Lung (tissue), 12 donors: ENCODE results near the gene PACRG. TPM values are rescaled to one million over a fixed set of nuclear protein-coding genes. Genes with fewer than 3 reads are reported as not detected.

Experiments used
- ATAC-seq: fragments of 200-7000 bp; cut with Tn5 transposase; one replicate; pipeline ENCODE4 v1.9.1; 2020; ENCODE audit warnings: moderate number of reproducible peaks; ENCODE audit not compliant: insufficient read depth, low FRiP score
- DNase-seq, 3 donors: peaks; one replicate each; pipeline ENCODE4 v3.0.0-alpha.2; 2013 to 2017
- H3K27ac ChIP-seq, 2 donors: one replicate each; pipeline ENCODE4 v1.5.1; 2013; ENCODE audit warnings: mild to moderate bottlenecking in 2 of 2, moderate library complexity in 2 of 2, control low read depth in 1 of 2, inconsistent platforms in 1 of 2, low read depth in 1 of 2, low read length in 1 of 2
- H3K27me3 ChIP-seq, 3 donors: one replicate each; pipeline ENCODE4 v1.5.1; 2013; ENCODE audit warnings: low read length in 2 of 3; ENCODE audit not compliant: control insufficient read depth in 3 of 3, insufficient read depth in 3 of 3
- H3K36me3 ChIP-seq, 4 donors: one replicate each; pipeline ENCODE4 v1.5.1; 2013; ENCODE audit warnings: low read length in 4 of 4, mild to moderate bottlenecking in 1 of 4, moderate library complexity in 1 of 4; ENCODE audit not compliant: control insufficient read depth in 4 of 4, insufficient read depth in 4 of 4
- H3K4me1 ChIP-seq, 5 donors: one replicate each; pipeline ENCODE4 v1.5.1; 2013; ENCODE audit warnings: low read length in 5 of 5, mild to moderate bottlenecking in 2 of 5, moderate library complexity in 1 of 5; ENCODE audit not compliant: control insufficient read depth in 5 of 5, insufficient read depth in 5 of 5
- H3K4me3 ChIP-seq: one replicate; pipeline ENCODE4 v1.5.1; 2013; ENCODE audit warnings: mild to moderate bottlenecking, control low read depth, moderate library complexity
- H3K9ac ChIP-seq, 2 donors: one replicate each; pipeline ENCODE4 v1.5.1; 2013; ENCODE audit warnings: low read length in 2 of 2, control low read depth in 1 of 2; ENCODE audit not compliant: insufficient read depth in 1 of 2
- H3K9me3 ChIP-seq, 4 donors: one replicate each; pipeline ENCODE4 v1.5.1; 2013; ENCODE audit warnings: low read length in 3 of 4, mild to moderate bottlenecking in 1 of 4, moderate library complexity in 1 of 4; ENCODE audit not compliant: control insufficient read depth in 4 of 4, insufficient read depth in 3 of 4
- WGBS, 2 donors: extraction: QIAGEN DNeasy Blood & Tissue Kit; methylation state at CpG; one replicate each; pipeline ENCODE4 v1.1.7; 2013; 5-methylcytosine and 5-hydroxymethylcytosine counted together
- polyA plus RNA-seq, 2 donors: library from polyadenylated mRNA; stranded (reverse); fragments of 200-250 nt; gene quantifications; one replicate each; pipeline ENCODE4 v1.2.1, GENCODE V29; 2013
- total RNA-seq, 2 donors: library from RNA; depleted of rRNA in 1 of 2; stranded (reverse); fragments of >200 nt in 1 of 2; gene quantifications; one replicate each; pipeline ENCODE4 v1.2.1, GENCODE V29; 2014 to 2021
- TF ChIP-seq, protein P1 (sequence below): IDR thresholded peaks from 2 replicates; pipeline ENCODE4 v1.5.1; 2012; ENCODE audit warnings: mild to moderate bottlenecking; ENCODE audit errors: control extremely low read depth, extremely low read depth
- donor health status: control.
- donor health status: control.
- donor health status: Bipolar disorder and iron deficiency.
- donor health status: healthy.
- donor health status: DM: yes; HTN: yes; CAD: no.

The PACRG gene
- total and polyA plus RNA-seq, 4 donors, result 3.8 to 26.6 (median 7.4) TPM

DNA sequence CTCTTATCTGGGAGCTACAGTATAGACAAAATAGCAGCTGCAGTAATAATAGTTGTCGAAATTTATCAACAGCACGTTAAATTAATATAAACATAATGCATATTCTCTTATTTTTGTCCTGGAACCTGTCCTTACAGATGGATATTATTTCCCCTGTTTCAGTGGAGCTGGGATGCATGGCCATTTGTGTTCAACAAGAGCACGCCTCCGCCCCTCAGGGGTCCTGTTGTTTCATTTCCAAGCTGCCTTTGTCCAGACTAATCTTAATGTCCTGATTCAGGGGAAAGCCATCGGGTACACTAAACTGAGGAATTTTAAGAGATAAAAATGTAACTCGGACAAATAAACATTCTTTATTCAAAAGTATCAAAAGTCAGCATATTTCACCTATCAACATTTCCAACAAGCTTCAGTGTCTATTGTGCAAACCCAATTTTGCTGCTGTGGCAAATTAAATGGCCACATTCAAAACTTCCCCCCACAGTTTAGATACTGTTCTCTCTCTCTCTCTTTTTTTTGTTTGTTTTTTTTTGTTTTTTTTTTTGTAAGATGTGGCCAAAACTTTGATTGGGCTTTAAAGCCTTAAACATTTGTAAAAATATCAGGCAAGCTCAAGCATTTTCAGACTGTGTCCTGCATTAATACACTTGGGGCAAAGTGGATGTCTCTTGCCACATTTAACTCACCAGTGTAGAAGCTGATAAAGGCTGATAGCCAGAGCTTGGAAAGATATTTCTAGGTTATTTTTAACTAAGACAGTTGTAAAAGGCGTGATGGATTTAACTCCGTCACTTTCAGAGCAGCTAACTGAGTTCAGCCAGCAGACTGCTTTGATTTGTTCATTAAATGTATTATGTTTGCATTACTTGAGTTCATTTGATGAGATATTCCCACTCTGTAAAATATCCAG lies 574.2 kb downstream of the PACRG start:
- ATAC-seq (no peak), DNase-seq (peak in 1 of 3 donors; percentile 26)
- Histone ChIP-seq H3K27ac (peak overlapping the region in 1 of 2 donors; percentile 79), H3K4me3 (no peak overlapping the region), H3K4me1 (peaks cover 0 to 3% (median 0%) of the 10 kb centered on the region in 5 donors), H3K9ac (no peak overlapping the region), H3K27me3 (no peaks in the 10 kb centered on the region), H3K9me3 (no peaks in the 10 kb centered on the region), H3K36me3 (no peaks in the 10 kb centered on the region)
- TF ChIP-seq, protein P1, sequence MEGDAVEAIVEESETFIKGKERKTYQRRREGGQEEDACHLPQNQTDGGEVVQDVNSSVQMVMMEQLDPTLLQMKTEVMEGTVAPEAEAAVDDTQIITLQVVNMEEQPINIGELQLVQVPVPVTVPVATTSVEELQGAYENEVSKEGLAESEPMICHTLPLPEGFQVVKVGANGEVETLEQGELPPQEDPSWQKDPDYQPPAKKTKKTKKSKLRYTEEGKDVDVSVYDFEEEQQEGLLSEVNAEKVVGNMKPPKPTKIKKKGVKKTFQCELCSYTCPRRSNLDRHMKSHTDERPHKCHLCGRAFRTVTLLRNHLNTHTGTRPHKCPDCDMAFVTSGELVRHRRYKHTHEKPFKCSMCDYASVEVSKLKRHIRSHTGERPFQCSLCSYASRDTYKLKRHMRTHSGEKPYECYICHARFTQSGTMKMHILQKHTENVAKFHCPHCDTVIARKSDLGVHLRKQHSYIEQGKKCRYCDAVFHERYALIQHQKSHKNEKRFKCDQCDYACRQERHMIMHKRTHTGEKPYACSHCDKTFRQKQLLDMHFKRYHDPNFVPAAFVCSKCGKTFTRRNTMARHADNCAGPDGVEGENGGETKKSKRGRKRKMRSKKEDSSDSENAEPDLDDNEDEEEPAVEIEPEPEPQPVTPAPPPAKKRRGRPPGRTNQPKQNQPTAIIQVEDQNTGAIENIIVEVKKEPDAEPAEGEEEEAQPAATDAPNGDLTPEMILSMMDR, result no peak
- 70 to 77% methylated on average over 8 of the region's 8 CpGs for WGBS, 2 donors

GRCh38 chr6:163302747-163303146 lies 575.0 kb downstream of the PACRG start:
- Histone ChIP-seq H3K9me3 (no peaks in the 10 kb centered on the region), H3K4me3 (no peak overlapping the region), H3K9ac (no peak overlapping the region), H3K27me3 (no peaks in the 10 kb centered on the region), H3K4me1 (peaks cover 0 to 3% (median 0%) of the 10 kb centered on the region in 5 donors), H3K27ac (peak overlapping the region in 1 of 2 donors; percentile 79), H3K36me3 (no peaks in the 10 kb centered on the region)
- WGBS, 2 donors, result 91 to 94% methylated on average over 9 of the region's 9 CpGs
- DNase-seq (no peak), ATAC-seq (no peak)
- TF ChIP-seq, protein P1, result no peak

GRCh38 chr6:163306000-163306399 lies 578.2 kb downstream of the PACRG start:
- no peak overlapping the region for H3K27ac ChIP-seq
- no peak for DNase-seq
- H3K4me1 ChIP-seq, result peaks cover 0 to 5% (median 0%) of the 10 kb centered on the region in 5 donors
- H3K9me3 ChIP-seq, result no peaks in the 10 kb centered on the region
- no peaks in the 10 kb centered on the region for H3K36me3 ChIP-seq
- no peaks in the 10 kb centered on the region for H3K27me3 ChIP-seq
- ATAC-seq, result no peak
- no peak overlapping the region for H3K9ac ChIP-seq
- WGBS, 2 donors, result 86 to 94% methylated on average over 2 of the region's 2 CpGs
- TF ChIP-seq, protein P1, result no peak
- H3K4me3 ChIP-seq, result no peak overlapping the region
